GM23248 (cell line): ENCODE measurements around the gene HYI. TPM values are rescaled to one million over a fixed set of nuclear protein-coding genes. Genes with fewer than 3 reads are reported as not detected.

Experiments used
- DNase-seq: peaks from one replicate; pipeline ENCODE4 v3.0.0-alpha.2; 2015
- H2AFZ ChIP-seq: fragments of 200-600 bp; sonication (generic); 2 replicates; pipeline ENCODE4 v1.6.1; 2016; ENCODE audit warnings: antibody characterized with exemption
- H3F3A ChIP-seq: fragments of 200-600 bp; sonication (generic); 2 replicates; pipeline ENCODE4 v1.6.1; 2016; ENCODE audit warnings: mild to moderate bottlenecking, antibody characterized with exemption, mixed run types; ENCODE audit not compliant: insufficient read depth
- H3K27ac ChIP-seq: fragments of 200-600 bp; sonication (generic); 2 replicates; pipeline ENCODE4 v1.5.1; 2016; ENCODE audit warnings: mild to moderate bottlenecking
- H3K27me3 ChIP-seq: fragments of 200-600 bp; sonication (generic); replicated peaks from 2 replicates; pipeline ENCODE4 v1.6.1; 2016; ENCODE audit warnings: mild to moderate bottlenecking; ENCODE audit not compliant: insufficient read depth
- H3K36me3 ChIP-seq: fragments of 200-600 bp; sonication (generic); 2 replicates; pipeline ENCODE4 v1.6.1; 2016; ENCODE audit warnings: low read depth, mild to moderate bottlenecking
- H3K4me1 ChIP-seq: fragments of 200-600 bp; sonication (generic); 2 replicates; pipeline ENCODE4 v1.6.1; 2016; ENCODE audit warnings: mild to moderate bottlenecking; ENCODE audit not compliant: insufficient read depth
- H3K4me2 ChIP-seq: fragments of 200-600 bp; sonication (generic); one replicate; pipeline ENCODE4 v1.6.1; 2016; ENCODE audit warnings: mild to moderate bottlenecking; ENCODE audit not compliant: unreplicated experiment
- H3K4me3 ChIP-seq: fragments of 200-600 bp; sonication (generic); 2 replicates; pipeline ENCODE4 v1.5.1; 2016; ENCODE audit warnings: mild to moderate bottlenecking
- H3K79me2 ChIP-seq: fragments of 200-600 bp; sonication (generic); 2 replicates; pipeline ENCODE4 v1.6.1; 2016; ENCODE audit warnings: mild to moderate bottlenecking; ENCODE audit not compliant: insufficient read depth
- H3K9ac ChIP-seq: fragments of 200-600 bp; sonication (generic); 2 replicates; pipeline ENCODE4 v1.6.1; 2016; ENCODE audit warnings: mild to moderate bottlenecking
- H3K9me2 ChIP-seq: fragments of 200-600 bp; sonication (generic); 2 replicates; pipeline ENCODE4 v1.6.1; 2016; ENCODE audit warnings: mixed run types, mild to moderate bottlenecking, moderate library complexity; ENCODE audit not compliant: insufficient read depth
- H3K9me3 ChIP-seq: fragments of 200-600 bp; sonication (generic); one replicate; pipeline ENCODE4 v1.6.1; 2017; ENCODE audit warnings: low read depth
- H4K20me1 ChIP-seq: fragments of 200-600 bp; sonication (generic); 2 replicates; pipeline ENCODE4 v1.6.0; 2016; ENCODE audit not compliant: insufficient read depth
- EZH2 ChIP-seq: fragments of 200-600 bp; sonication (generic); IDR thresholded peaks from 2 replicates; pipeline ENCODE4 v1.6.1; 2018; ENCODE audit warnings: antibody characterized with exemption, mild to moderate bottlenecking; ENCODE audit not compliant: insufficient read depth, poor library complexity, severe bottlenecking
- EZH2phosphoT487 ChIP-seq: fragments of 200-600 bp; sonication (generic); IDR thresholded peaks from 2 replicates; pipeline ENCODE4 v1.6.1; 2018; ENCODE audit warnings: antibody characterized with exemption, moderate library complexity, mild to moderate bottlenecking, low read depth; ENCODE audit not compliant: insufficient read depth
- WGBS, 2 experiments: methylation state at CpG; one replicate each; pipeline ENCODE4 v1.1.6; 2015 to 2017; ENCODE audit warnings: low lambda C conversion rate in 2 of 2, low coverage in 1 of 2; ENCODE audit errors: missing lambda C conversion rate in 2 of 2; 5-methylcytosine and 5-hydroxymethylcytosine counted together
- in situ Hi-C: fragments of 300-500 bp; cut with MboI; formaldehyde crosslinking; loops from 2 replicates; pipeline ENCODE4 v1.15.0; 2020
- polyA plus RNA-seq: library from polyadenylated mRNA; unstranded; fragments of >200 nt; fragmentation: Nextera tagmentation; extraction: Ambion mirVana; gene quantifications from 2 replicates; pipeline ENCODE4 v1.2.1, GENCODE V29; 2016
- total RNA-seq: library from RNA; depleted of rRNA; stranded (reverse); fragments of >200 nt; shearing (Covaris generic); gene quantifications from 2 replicates; pipeline ENCODE4 v1.2.3, GENCODE V29; 2014

The HYI gene
- total and polyA plus RNA-seq, 2 experiments from 2014 or later, result 21.0 to 28.5 TPM

DNA sequence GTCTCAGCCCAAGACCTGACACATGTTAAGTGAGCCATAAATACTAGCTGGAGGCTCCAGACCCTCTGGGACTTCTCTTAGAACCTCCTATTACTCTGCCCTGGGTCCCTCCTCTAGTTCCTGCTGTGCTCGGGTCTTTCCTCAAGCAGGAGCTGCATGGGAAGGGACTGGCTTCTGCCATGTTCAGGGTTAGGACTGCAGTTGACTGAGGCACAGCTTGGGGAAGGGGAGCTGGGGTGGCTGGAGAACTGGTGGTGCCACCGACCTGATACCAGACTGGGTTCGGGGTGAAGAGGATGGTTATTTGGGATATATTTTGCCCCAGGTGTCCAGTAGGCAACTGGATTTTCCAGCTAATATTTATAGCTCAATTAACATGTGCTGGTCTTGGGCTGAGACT lies 15.7 kb downstream of the HYI start:
- TF ChIP-seq EZH2, result no peak
- no peak for TF ChIP-seq EZH2phosphoT487
- Histone ChIP-seq H3K9me3 (no peaks in the 10 kb centered on the region), H3K9me2 (no peaks in the 10 kb centered on the region), H3K27ac (no peak overlapping the region), H2AFZ (no peak overlapping the region), H3K4me3 (no peak overlapping the region), H3K4me2 (no peak overlapping the region), H3F3A (peaks cover 9% of the 10 kb centered on the region; the same call in 1 of the 2 replicates), H3K79me2 (no peaks in the 10 kb centered on the region), H3K4me1 (no peaks in the 10 kb centered on the region), H3K9ac (no peak overlapping the region), H4K20me1 (no peaks in the 10 kb centered on the region), H3K36me3 (peaks cover 3% of the 10 kb centered on the region; the same call in 1 of the 2 replicates), H3K27me3 (no peaks in the 10 kb centered on the region)
- no peak for DNase-seq
- in situ Hi-C loops, result no loop called here
- WGBS, 2 experiments, result 73 to 74% methylated on average over 3 of the region's 3 CpGs

DNA sequence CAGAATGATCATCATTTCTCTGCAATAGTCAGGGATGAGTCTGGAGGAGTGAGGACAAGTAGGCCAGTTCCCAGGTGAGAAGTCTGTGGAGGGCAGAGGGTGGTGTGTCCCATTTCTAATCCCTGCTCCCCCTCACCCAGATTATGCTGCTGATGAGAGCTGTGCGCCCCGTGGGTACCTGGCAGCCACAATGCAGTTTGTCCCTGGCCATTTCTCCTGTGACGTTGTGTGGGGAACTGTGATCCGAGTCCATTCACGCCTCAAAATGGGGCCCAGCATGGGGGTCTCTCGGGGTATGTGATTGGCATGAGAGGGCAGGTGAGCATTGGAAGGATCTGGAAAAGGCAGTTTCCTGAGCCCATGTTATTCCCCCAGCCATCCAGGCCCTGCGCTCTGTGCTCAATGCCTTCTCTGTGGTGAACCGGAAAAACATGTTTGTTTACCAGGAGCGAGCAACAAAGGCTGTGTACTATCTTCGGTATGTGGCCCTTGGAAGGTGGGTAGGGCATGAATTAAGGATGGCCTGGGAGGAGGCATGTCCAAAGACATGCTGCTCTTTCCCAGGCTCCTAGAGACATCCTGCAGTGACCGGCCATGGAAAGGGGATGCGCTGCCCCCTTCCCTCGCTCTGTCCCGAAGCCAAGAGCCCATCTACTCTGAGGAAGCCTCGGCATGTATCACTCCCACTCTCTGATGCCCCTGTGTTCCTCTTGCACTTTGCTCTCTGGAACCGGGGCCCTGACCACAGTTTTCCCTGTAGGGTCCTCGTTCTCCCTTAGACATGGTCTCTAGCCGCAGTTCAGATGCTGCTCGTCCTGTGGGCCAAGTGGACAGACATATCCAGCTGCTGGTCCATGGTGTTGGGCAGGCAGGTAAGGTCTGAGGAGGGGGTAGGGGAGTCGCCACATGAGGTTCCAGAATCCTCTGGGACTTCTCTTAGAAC lies 16.4 kb downstream of the HYI start:
- no peak overlapping the region for H2AFZ ChIP-seq
- 93 to 95% methylated on average over 20 of the region's 20 CpGs for WGBS, 2 experiments
- no peaks in the 10 kb centered on the region for H4K20me1 ChIP-seq
- no peak overlapping the region for H3K27ac ChIP-seq
- no peaks in the 10 kb centered on the region for H3K4me1 ChIP-seq
- H3K27me3 ChIP-seq, result no peaks in the 10 kb centered on the region
- peaks cover 3% of the 10 kb centered on the region; the same call in 1 of the 2 replicates for H3K36me3 ChIP-seq
- no peak overlapping the region for H3K4me3 ChIP-seq
- in situ Hi-C loops, result no loop called here
- DNase-seq, result no peak
- H3F3A ChIP-seq, result peaks cover 9% of the 10 kb centered on the region; the same call in 1 of the 2 replicates
- H3K9me2 ChIP-seq, result no peaks in the 10 kb centered on the region
- no peak overlapping the region for H3K4me2 ChIP-seq
- TF ChIP-seq EZH2phosphoT487, result no peak
- TF ChIP-seq EZH2, result no peak
- H3K79me2 ChIP-seq, result no peaks in the 10 kb centered on the region
- no peaks in the 10 kb centered on the region for H3K9me3 ChIP-seq
- no peak overlapping the region for H3K9ac ChIP-seq

DNA sequence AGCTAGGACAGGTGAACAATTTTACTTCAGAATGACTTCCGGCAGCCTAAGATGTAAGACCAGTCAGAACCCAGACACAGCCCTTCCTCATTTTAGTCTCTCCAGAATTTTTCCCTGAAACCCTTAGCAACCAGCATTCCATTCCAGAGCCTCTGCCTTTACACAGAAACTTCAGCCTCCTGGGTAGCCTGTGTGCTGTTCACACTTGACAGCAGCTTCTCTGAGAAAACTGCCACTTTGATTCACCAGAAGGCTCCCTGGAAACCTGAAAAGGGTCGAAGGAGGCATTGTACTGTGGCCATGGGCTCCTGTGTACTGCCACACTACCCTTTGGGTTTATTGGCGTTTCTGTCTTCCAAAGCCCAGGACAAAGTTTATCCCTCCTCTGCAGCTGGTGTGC lies 17.4 kb downstream of the HYI start:
- H3K9me3 ChIP-seq, result no peaks in the 10 kb centered on the region
- in situ Hi-C loops, result no loop called here
- no peaks in the 10 kb centered on the region for H4K20me1 ChIP-seq
- H3K4me1 ChIP-seq, result no peaks in the 10 kb centered on the region
- no peak overlapping the region for H2AFZ ChIP-seq
- DNase-seq, result no peak
- no peaks in the 10 kb centered on the region for H3K27me3 ChIP-seq
- H3K27ac ChIP-seq, result no peak overlapping the region
- peaks cover 9% of the 10 kb centered on the region; the same call in 1 of the 2 replicates for H3F3A ChIP-seq
- H3K79me2 ChIP-seq, result no peaks in the 10 kb centered on the region
- no peaks in the 10 kb centered on the region for H3K9me2 ChIP-seq
- peaks cover 9% of the 10 kb centered on the region; the same call in 1 of the 2 replicates for H3K36me3 ChIP-seq
- H3K4me2 ChIP-seq, result no peak overlapping the region
- TF ChIP-seq EZH2phosphoT487 (no peak), EZH2 (no peak)
- no peak overlapping the region for H3K4me3 ChIP-seq
- WGBS, 2 experiments, result 50 to 52% methylated on average over 3 of the region's 3 CpGs
- H3K9ac ChIP-seq, result no peak overlapping the region

DNA sequence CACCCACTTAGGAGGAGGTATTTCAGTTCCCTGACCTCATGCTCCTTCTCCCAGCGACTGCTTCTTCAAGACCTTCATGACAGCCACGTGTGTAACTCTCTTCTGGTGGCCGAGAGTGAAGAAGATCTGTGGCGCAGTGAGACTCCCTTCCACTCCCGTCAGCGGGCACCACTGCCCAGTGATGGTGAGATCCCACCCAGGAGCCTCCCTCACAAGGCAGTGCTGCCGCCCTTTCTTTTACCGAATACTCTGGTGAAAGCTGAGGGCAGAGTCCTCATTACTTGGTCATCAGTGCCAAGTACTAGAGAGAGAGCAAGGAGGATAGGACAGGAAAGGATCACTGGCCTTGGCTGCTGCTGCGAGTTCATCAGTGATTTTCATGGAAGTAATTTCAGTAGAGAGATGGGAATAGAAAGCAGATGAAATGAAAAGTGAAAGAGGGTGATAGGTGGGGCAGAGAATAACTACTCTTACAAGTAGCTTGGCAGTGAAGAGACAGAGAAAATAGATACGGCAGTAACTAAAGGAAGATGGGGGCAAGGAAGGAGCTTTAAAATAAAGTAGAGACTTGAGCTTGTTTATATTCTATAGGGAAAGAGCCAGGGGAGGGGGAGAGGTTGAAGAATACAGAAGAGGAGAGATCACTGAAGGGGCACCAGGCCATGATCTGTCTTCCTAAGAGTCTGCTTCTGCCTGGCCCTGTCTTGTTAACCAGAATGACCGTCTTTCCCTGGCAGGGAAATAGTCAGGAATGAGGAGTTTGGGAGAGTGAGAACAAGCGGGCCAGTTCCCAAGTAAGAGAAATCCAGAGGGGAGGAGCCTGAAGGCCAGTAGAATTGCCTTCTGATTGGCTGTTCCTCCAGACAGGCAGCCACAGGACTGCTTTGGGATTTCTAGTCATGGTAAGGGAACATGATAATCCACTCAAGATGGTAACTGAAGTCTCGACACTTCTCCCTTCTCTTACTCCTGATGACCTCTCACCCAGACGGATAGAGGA lies 18.3 kb downstream of the HYI start:
- 50% methylated on average over 14 of the region's 14 CpGs for WGBS, 2 experiments
- H3K36me3 ChIP-seq, result peaks cover 9% of the 10 kb centered on the region; the same call in 1 of the 2 replicates
- peak; percentile 72 for DNase-seq
- H3K9me3 ChIP-seq, result no peaks in the 10 kb centered on the region
- in situ Hi-C loops, result no loop called here
- TF ChIP-seq EZH2, result no peak
- no peak for TF ChIP-seq EZH2phosphoT487
- peak overlapping the region; percentile 18; the same call in 1 of the 2 replicates for H3K27ac ChIP-seq
- H3K9me2 ChIP-seq, result no peaks in the 10 kb centered on the region
- H3K4me3 ChIP-seq, result no peak overlapping the region
- H3F3A ChIP-seq, result peaks cover 9% of the 10 kb centered on the region; the same call in 1 of the 2 replicates
- no peaks in the 10 kb centered on the region for H4K20me1 ChIP-seq
- no peaks in the 10 kb centered on the region for H3K79me2 ChIP-seq
- H3K27me3 ChIP-seq, result no peaks in the 10 kb centered on the region
- no peak overlapping the region for H3K4me2 ChIP-seq
- no peak overlapping the region for H2AFZ ChIP-seq
- H3K9ac ChIP-seq, result peak overlapping the region; percentile 9; the same call in 1 of the 2 replicates
- no peaks in the 10 kb centered on the region for H3K4me1 ChIP-seq
